Left renal cortex interstitium (tissue), 4 donors: ENCODE data around the gene EXD3. TPM values are rescaled to one million over a fixed set of nuclear protein-coding genes. Genes with fewer than 3 reads are reported as not detected.
"Not testable (repeated sequence)": the region's sequence is repeated elsewhere in the genome, so short reads cannot be mapped to it uniquely, and the experiment has no call there.

Experiments
- DNase-seq, 4 donors: peaks; one replicate each; pipeline ENCODE4 v3.0.0-alpha.2; 2013; ENCODE audit warnings: low read depth in 4 of 4, low spot score in 2 of 4, missing footprints in 1 of 4
- polyA plus RNA-seq, 4 donors: library from polyadenylated mRNA; unstranded; fragments of 120-200 nt; gene quantifications; one replicate each; pipeline ENCODE4 v1.2.1, GENCODE V29; 2013; ENCODE audit not compliant: insufficient read length in 4 of 4

Gene EXD3
- polyA plus RNA-seq, 4 donors, result 8.1 to 26.1 (median 19.7) TPM

- DNase-seq, result no peak
These were observed 10.5 kb downstream of the EXD3 start for GRCh38 chr9:137412431-137412830.

DNA sequence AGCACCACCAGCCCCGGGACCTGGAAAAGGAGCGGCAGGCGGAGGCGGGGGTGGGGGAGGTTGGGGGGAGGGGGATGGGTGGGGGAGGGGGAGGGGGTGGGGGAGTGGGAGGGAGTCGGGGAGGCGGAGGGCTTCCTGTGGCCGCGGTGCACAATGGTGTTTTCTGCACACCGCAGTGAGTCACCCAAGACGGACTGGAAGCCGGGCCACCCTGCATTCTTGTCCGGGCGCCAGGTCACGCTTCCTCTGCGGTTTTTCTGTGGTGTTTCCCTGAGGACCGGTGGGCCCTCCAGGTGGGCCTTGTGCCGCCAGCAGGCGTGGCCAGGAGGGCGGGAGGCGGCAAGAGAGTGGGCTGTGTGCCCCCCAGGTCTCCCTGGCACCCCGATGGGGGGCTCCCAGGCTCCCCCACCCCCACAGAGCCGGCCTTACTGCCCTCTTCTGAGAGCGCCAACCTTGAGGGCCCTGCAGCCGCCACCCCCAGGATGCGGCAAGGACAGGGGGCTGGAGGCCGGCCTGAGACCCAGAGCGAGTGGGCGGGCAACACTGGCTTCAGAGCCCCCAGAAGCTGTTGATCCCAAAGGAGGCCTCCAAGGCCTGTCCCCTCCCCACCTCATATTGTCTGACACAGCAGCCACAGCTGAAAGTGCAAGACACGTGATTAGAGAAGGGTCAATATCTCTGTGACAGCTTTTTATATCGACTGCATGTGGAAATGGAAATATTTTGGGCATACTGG lies 11.1 kb downstream of the EXD3 start:
- no peak for DNase-seq

- no peak for DNase-seq
These were observed 11.7 kb downstream of the EXD3 start for GRCh38 chr9:137411260-137411644.

DNA sequence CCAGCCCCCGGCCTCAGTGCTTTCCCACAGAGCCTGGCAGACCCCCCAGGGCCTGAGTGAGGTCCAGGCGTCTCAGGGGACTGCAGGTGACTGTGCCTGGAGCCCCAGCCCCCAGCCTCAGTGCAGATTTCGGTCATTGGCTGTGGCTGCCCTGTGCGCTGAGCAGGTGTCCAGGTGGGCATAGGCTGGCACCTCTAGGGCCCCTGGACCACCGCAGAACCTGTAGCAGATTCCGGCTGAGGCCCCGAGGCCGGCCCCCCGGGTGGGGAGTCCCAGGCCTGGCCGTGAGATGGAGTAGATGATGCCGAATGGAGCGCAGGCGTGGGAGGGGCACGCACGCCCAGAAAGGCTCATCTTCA lies 12.1 kb downstream of the EXD3 start:
- no peak for DNase-seq

GRCh38 chr9:137410236-137410890 lies 12.6 kb downstream of the EXD3 start:
- DNase-seq, result not testable (repeated sequence)

GRCh38 chr9:137409515-137409914 lies 13.4 kb downstream of the EXD3 start:
- DNase-seq, result no peak

GRCh38 chr9:137408651-137409405 lies 14.1 kb downstream of the EXD3 start:
- no peak for DNase-seq

- no peak for DNase-seq
These were observed 15.2 kb downstream of the EXD3 start for GRCh38 chr9:137407590-137408300.

GRCh38 chr9:137406876-137407589 lies 15.9 kb downstream of the EXD3 start:
- peak in 3 of 4 donors; percentile 45 to 59 (median 46) for DNase-seq

GRCh38 chr9:137406085-137406760 lies 16.7 kb downstream of the EXD3 start:
- DNase-seq, result no peak

- DNase-seq, result no peak
These were observed 17.3 kb downstream of the EXD3 start for GRCh38 chr9:137405677-137406081.

DNA sequence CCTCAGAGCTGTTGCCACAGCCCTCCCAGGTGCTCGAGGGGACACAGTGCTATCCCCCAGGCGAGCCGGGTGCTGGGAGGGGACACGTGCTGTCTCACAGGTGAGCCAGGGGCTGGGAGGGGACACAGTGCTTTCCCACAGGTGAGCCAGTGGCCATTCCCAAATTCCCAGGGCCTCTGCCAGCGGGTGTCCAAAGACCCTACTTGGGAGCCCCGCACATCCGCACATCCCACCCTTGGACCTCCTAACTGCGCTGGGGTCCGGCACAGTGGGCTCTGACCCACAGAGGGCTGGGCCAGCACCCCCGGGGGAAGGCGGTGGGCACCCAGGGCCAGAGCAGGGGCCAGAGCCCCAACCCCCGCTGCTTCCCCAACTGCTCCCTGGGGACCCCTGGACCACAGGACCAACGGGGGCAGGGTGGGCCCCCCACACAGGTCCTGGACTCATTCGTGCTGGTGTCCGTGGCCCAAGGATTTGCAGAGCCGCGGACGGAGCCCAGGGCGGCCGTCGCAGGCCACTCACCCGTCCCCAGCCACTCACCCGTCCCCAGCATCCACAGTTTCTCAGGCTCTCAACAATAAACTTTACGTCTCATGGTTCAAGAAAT lies 17.9 kb downstream of the EXD3 start:
- DNase-seq, result no peak

DNA sequence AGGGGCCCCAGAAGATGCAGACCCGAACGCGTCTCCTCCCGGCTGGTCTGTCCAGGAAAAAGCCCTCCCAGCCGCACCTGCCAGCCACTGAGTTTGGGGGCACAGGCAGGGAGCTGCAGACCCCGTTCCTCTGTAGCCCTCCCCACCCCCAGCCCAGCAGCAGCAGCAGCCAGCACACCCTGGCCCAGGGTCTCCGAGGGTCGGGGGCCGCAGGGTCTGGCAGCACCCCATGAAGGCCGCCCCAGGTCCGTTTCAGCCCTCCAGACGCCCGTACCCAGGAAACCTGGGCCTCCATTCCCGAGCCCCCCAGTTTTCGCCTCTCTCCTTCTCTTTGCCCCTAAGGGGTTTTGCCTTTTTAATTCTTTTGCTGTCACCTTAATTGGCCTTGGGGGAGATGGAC lies 19.7 kb downstream of the EXD3 start:
- DNase-seq, result no peak

DNA sequence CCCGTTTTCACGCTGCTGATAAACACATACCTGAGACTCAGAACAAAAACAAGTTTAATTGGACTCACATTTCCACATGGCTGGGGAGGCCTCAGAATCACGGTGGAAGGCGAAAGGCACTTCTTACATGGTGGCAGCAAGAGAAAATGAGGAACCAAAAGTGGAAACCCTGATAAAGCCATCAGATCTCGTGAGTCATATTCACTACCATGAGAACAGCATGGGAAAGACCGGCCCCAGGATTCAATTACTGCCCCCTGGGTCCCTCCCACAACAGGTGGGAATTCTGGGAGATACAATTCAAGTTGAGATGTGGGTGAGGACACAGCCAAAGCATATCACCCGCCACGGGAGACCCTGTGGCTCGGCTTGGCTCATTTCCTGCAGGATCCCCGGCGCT lies 20.2 kb downstream of the EXD3 start:
- no peak for DNase-seq

GRCh38 chr9:137398561-137399468 lies 24.1 kb downstream of the EXD3 start:
- DNase-seq, result no peak

GRCh38 chr9:137397675-137398423 lies 25.1 kb downstream of the EXD3 start:
- no peak for DNase-seq

DNA sequence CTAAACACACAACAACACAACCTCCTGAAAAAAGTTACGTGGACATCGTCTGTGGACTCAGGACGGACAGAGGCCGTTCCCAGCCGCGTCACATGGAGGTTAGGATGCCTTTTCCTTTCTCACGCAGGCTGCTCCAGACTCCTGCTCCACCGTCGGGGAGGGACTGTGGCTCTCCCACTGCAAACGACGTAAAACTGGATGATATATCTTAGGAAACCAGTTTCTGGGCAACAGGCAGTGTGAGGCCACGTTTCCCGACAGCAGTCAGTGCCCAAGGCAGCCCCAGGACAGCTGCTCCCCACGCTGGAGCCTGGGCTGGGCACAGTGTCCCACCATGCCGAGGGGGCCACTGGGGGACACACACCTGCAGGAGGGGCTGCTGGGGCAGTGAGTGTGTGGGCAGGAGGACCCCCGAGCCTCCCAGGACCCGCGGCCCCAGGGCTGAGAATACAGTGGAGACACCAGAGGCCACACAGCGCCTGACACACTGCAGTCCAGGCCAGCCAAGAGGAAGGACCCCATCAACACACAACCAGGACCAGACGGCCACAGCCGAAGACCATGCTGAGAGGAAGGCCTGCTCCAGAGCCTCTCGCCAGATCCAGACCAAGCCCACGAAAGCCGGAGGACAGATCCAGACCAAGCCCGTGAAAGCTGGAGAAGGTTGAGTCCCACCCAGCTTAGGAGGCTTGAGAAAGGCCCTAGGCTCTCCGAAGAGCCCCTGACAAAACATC lies 26.2 kb downstream of the EXD3 start:
- no peak for DNase-seq
